Ishikawa (cell line): ENCODE results near the gene KIF26B.

ENCODE experiments used
- CEBPB ChIP-seq: IDR thresholded peaks from 2 replicates; pipeline ENCODE4 v1.6.1; 2012
- EP300 ChIP-seq: IDR thresholded peaks from 2 replicates; pipeline ENCODE4 v1.6.1; 2012; ENCODE audit warnings: borderline replicate concordance
- NFIC ChIP-seq: IDR thresholded peaks from 2 replicates; pipeline ENCODE4 v1.6.1; 2012
- RAD21 ChIP-seq: IDR thresholded peaks from 2 replicates; pipeline ENCODE4 v1.6.1; 2012; ENCODE audit warnings: low read depth
- TAF1 ChIP-seq: IDR thresholded peaks from 2 replicates; pipeline ENCODE4 v1.6.1; 2012; ENCODE audit warnings: low read depth, mild to moderate bottlenecking
- TF ChIP-seq, protein P1 (sequence below): IDR thresholded peaks from 2 replicates; pipeline ENCODE4 v1.6.1; 2012; ENCODE audit warnings: low read depth, mild to moderate bottlenecking
- TF ChIP-seq, protein P2 (sequence below): IDR thresholded peaks from 2 replicates; pipeline ENCODE4 v1.6.1; 2012

DNA sequence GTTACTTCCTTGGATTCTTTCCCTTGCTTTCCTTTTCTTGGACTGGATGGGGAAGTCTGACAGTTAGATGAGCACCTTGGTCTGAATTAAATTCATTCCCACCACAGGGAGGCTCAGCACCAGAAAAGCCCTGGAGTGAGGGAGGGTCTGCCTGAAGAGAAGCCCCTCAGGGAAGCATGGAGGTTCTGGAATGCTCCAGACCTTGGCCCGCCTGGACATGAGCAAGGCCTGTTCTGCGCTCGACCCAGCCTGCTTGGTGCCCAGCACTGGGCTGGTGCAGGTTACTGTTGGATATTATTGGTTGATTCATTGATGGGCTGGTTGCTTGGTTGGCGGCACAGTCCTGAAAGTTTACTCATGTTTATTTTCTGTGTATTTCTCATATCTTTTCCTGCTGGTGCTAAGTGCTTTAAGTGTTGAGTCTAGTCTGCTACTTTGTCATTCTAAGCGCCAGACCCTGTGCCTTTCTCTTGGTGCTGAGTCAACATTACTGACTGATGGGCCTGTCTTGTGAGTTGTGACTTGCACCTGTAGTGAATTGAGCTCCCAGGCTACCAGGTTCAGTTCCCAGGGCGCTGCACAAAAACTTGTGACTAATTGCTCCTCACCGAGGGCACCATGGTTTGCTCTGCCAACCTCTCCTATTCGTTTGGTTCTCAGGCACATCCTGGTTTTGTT is 538.5 kb downstream of the KIF26B start:
- TF ChIP-seq EP300 (no peak), RAD21 (no peak), NFIC (no peak), CEBPB (no peak), TAF1 (no peak)
- TF ChIP-seq, protein P1, sequence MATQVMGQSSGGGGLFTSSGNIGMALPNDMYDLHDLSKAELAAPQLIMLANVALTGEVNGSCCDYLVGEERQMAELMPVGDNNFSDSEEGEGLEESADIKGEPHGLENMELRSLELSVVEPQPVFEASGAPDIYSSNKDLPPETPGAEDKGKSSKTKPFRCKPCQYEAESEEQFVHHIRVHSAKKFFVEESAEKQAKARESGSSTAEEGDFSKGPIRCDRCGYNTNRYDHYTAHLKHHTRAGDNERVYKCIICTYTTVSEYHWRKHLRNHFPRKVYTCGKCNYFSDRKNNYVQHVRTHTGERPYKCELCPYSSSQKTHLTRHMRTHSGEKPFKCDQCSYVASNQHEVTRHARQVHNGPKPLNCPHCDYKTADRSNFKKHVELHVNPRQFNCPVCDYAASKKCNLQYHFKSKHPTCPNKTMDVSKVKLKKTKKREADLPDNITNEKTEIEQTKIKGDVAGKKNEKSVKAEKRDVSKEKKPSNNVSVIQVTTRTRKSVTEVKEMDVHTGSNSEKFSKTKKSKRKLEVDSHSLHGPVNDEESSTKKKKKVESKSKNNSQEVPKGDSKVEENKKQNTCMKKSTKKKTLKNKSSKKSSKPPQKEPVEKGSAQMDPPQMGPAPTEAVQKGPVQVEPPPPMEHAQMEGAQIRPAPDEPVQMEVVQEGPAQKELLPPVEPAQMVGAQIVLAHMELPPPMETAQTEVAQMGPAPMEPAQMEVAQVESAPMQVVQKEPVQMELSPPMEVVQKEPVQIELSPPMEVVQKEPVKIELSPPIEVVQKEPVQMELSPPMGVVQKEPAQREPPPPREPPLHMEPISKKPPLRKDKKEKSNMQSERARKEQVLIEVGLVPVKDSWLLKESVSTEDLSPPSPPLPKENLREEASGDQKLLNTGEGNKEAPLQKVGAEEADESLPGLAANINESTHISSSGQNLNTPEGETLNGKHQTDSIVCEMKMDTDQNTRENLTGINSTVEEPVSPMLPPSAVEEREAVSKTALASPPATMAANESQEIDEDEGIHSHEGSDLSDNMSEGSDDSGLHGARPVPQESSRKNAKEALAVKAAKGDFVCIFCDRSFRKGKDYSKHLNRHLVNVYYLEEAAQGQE: no peak
- TF ChIP-seq, protein P2, sequence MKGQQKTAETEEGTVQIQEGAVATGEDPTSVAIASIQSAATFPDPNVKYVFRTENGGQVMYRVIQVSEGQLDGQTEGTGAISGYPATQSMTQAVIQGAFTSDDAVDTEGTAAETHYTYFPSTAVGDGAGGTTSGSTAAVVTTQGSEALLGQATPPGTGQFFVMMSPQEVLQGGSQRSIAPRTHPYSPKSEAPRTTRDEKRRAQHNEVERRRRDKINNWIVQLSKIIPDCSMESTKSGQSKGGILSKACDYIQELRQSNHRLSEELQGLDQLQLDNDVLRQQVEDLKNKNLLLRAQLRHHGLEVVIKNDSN: no peak
